IPS-20b (cell line): Measurements from ENCODE around the gene PRDM16.

Experiments
- H3K27ac ChIP-seq: one replicate; pipeline ENCODE4 v1.5.1; 2013; ENCODE audit warnings: low read length
- H3K27me3 ChIP-seq: 2 replicates; pipeline ENCODE4 v1.6.1; 2013; ENCODE audit warnings: mild to moderate bottlenecking, low read length, inconsistent platforms; ENCODE audit not compliant: insufficient read depth
- H3K36me3 ChIP-seq: 2 replicates; pipeline ENCODE4 v1.6.1; 2013; ENCODE audit warnings: low read depth, mild to moderate bottlenecking, inconsistent platforms, low read length, moderate library complexity; ENCODE audit not compliant: insufficient read depth
- H3K4me1 ChIP-seq: 2 replicates; pipeline ENCODE4 v1.6.1; 2013; ENCODE audit warnings: mild to moderate bottlenecking, control low read depth, inconsistent platforms, low read length, moderate library complexity; ENCODE audit not compliant: insufficient read depth
- H3K4me3 ChIP-seq: 2 replicates; pipeline ENCODE4 v1.5.1; 2013; ENCODE audit warnings: mild to moderate bottlenecking, low read length, inconsistent platforms
- H3K9ac ChIP-seq: 2 replicates; pipeline ENCODE4 v1.6.1; 2013; ENCODE audit warnings: low read depth, mild to moderate bottlenecking, inconsistent platforms, low read length, moderate library complexity
- H3K9me3 ChIP-seq: 2 replicates; pipeline ENCODE4 v1.6.1; 2013; ENCODE audit warnings: mild to moderate bottlenecking, low read depth, low read length, inconsistent platforms; ENCODE audit not compliant: insufficient read depth

PRDM16 gene

DNA sequence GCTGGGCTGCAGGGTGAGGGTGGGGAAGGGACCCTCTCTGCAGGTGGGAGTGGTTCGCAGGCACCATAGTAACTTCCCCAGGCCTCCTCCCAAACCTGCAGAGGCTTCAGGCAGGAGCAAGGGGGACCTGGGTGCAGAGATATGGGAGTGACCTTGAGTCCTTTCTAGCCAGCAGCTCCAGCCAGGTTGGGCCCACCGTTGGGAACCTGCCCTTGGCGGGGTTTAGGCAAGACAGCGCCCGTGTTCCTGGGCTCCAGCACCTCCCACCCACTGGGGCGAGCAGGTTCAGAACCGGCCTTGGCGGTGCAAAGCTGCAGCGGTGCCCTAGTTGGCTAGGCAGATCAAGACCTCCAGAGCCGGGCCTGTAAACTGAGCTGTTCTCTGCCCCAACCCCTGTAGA, 2.2 kb upstream of the PRDM16 start:
- no peak overlapping the region for H3K27ac ChIP-seq
- peaks cover 8% of the 10 kb centered on the region for H3K4me1 ChIP-seq
- H3K36me3 ChIP-seq, result no peaks in the 10 kb centered on the region
- H3K9ac ChIP-seq, result no peak overlapping the region
- H3K4me3 ChIP-seq, result no peak overlapping the region
- H3K27me3 ChIP-seq, result peaks cover 95% of the 10 kb centered on the region
- H3K9me3 ChIP-seq, result no peaks in the 10 kb centered on the region; the same call in 1 of the 2 replicates

DNA sequence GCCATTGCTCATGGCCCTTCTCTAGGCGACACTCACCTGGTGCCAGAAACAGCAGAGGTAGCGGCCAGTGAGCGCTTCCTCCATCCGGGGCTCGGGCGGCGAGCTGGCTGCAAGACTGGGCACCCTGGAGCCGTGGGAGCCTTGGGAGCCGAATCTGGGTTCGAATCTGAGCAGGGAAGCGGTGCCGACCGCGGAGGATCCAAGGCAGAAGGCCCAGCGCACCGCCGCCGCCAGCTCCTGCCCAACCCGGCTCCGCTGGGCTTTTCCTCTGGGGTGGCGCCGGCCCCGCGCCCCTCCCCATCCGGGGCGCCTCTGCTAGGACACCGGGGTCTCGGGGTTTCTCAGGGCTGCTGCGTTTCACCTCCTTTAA, 1.7 kb upstream of the PRDM16 start:
- Histone ChIP-seq H3K36me3 (no peaks in the 10 kb centered on the region), H3K4me1 (peaks cover 12% of the 10 kb centered on the region), H3K9me3 (no peaks in the 10 kb centered on the region; the same call in 1 of the 2 replicates), H3K27ac (no peak overlapping the region), H3K4me3 (no peak overlapping the region; the same call in 1 of the 2 replicates), H3K27me3 (peaks cover 95% of the 10 kb centered on the region), H3K9ac (no peak overlapping the region)

DNA sequence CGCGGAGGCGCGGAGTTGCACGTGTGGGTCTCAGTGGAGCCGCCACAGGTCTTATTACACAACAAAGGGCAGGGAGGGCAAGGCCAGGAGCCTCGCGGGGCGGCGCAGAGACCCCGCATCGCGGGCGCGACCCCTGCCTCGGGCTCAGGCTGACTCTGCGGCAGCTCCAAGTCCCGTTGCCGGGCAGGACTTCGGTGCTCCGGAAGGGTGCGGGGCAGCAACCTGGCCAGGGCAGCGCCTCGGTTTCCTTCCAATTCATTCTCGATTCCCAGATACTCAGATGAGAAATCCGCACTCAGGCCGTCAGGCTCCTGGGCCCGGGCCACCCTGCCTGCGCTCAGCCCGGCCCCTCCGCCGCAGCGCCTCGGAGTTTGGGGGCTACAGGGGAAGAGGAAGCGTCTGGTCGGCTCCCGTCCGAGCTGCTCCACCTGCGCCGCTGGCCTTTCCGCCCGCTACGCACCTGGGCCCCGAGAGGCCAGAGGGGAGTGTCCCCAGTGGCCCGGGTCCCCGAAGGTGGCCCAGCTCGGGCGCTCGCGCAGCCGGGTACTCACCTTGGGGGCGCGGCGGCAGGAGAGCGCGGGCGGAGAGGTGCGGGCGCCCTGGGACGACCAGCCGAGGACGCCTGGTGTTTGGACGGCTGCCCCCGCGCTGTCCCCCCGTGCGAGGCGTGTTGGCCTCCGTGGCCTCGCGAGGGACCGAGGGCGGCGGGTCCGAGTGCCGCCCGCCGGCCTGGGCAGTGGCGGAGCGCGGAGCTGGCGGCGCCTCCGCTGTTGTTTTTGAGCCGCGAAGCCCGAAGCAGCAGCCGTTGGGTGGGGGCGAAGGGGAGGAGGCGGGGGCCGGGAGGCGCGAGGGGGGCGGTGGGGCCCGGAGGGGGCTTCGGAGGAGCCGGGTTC, 1.1 kb upstream of the PRDM16 start:
- Histone ChIP-seq H3K9me3 (no peaks in the 10 kb centered on the region; the same call in 1 of the 2 replicates), H3K27me3 (peaks cover 95% of the 10 kb centered on the region), H3K36me3 (no peaks in the 10 kb centered on the region), H3K4me1 (peaks cover 9% of the 10 kb centered on the region; the same call in 1 of the 2 replicates), H3K27ac (no peak overlapping the region), H3K9ac (no peak overlapping the region), H3K4me3 (no peak overlapping the region; the same call in 1 of the 2 replicates)

DNA sequence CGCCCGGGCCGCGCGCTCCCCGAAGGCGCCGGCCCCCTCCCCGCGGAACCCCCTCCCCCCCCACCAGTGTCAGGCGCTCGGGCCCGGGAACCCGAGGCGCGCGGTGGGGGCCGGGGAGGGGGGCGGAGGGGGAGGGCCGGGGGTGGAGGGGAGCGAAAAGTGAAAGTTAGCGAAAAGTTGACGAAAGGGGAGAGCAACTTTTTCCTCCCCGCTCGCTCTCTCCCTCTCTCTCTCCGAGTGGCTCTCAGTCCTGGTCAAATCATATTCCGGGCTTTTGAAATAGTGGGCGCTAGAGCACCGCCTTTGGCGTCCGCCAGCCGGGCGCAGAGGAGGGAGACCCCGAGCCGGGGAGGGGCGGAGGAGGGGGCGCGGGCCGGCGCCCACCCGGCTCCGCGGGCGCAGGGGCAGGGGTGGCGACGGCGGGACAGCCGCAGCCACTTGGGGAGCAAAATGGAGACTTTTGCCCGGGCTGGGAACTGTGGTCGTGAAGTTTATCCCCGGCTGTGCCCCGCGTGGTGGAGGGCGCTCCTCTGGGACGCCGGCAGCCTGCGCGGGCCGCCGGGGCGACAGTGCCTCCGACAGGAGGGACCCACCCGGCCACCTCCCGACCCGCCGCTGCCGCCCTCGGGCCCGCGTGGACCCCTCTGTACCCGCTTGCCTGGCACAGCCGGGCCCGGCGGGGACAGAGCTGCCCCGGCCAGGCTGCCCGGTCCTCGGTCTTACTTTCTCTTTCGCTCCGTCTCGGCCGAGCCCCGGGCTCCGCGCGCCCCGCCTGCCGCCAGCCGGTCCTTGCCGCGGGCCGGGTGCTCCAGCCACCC, 697 bp downstream of the PRDM16 start:
- Histone ChIP-seq H3K27ac (no peak overlapping the region), H3K9ac (no peak overlapping the region), H3K9me3 (no peaks in the 10 kb centered on the region), H3K27me3 (peaks cover 95% of the 10 kb centered on the region), H3K4me1 (peaks cover 14% of the 10 kb centered on the region), H3K4me3 (peak overlapping the region; percentile 56; the same call in 1 of the 2 replicates), H3K36me3 (no peaks in the 10 kb centered on the region)

DNA sequence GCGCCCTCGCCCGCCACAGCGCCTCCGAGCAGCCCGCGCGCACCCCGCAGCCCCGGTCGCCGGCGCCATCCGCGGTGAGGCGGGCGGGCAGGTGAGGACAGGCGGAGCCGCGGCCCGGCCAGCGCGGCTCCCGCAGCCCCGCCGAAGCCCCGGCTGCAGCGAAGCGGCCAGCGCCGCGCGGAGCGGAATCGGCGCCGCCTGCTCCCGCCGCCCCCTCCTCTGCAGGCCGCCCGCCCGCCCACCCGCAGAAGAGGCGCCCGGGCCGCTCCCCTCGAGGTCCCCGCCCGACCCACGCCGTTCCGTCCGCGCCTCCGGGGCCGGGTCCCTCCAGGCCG, 1.3 kb downstream of the PRDM16 start:
- peaks cover 95% of the 10 kb centered on the region for H3K27me3 ChIP-seq
- H3K9ac ChIP-seq, result no peak overlapping the region
- H3K36me3 ChIP-seq, result no peaks in the 10 kb centered on the region
- peaks cover 14% of the 10 kb centered on the region for H3K4me1 ChIP-seq
- H3K27ac ChIP-seq, result no peak overlapping the region
- no peaks in the 10 kb centered on the region for H3K9me3 ChIP-seq
- no peak overlapping the region for H3K4me3 ChIP-seq

DNA sequence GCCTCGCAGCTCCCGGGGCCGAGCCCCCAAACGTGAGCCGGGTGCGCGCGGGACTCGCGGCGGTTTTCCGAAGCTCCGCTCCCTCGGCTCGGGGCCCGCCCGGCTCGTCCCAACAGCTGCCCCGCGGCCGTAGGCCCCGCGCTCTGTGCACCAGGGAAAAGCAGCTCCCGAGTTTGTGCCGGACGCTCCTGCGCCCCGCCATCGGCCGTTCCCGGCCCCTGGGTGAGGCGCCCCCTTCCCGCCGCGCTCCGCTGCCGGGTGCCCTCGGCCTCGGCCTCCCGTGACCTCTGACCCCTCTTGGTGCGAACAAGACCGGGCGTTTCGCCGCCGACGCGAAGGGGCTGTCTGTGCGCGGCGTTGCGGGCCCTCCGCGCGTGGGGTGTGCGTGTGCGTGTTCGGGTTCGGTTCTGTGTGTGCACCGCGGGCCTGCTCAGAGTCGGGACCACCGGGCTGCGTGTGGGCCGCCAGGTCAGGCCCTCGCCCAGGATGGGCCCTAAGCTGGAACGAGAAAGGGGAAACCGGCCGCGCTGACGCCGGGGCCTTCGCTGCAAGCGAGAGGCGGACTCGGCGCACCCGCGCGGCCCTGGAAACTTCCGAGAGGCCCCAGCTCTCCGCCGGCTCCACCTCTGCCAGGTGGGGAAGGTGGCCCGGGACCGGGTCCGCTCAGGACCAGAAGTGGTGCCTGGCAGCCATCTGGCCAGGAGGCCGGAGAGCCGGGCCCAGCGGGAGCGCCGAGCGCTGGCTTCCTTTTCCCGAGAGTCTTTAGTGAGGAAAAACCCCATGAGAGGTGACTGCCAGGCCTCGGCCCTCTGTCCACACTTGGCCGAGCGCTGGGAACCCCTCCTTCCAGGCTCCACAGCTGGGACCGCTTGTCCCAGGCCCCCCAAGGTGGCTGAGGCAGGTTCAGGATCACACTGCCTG, 1.9 kb downstream of the PRDM16 start:
- no peak overlapping the region for H3K27ac ChIP-seq
- no peaks in the 10 kb centered on the region for H3K9me3 ChIP-seq
- peaks cover 14% of the 10 kb centered on the region for H3K4me1 ChIP-seq
- H3K27me3 ChIP-seq, result peaks cover 95% of the 10 kb centered on the region
- H3K36me3 ChIP-seq, result no peaks in the 10 kb centered on the region
- no peak overlapping the region for H3K9ac ChIP-seq
- peak overlapping the region; percentile 40; the same call in 1 of the 2 replicates for H3K4me3 ChIP-seq

DNA sequence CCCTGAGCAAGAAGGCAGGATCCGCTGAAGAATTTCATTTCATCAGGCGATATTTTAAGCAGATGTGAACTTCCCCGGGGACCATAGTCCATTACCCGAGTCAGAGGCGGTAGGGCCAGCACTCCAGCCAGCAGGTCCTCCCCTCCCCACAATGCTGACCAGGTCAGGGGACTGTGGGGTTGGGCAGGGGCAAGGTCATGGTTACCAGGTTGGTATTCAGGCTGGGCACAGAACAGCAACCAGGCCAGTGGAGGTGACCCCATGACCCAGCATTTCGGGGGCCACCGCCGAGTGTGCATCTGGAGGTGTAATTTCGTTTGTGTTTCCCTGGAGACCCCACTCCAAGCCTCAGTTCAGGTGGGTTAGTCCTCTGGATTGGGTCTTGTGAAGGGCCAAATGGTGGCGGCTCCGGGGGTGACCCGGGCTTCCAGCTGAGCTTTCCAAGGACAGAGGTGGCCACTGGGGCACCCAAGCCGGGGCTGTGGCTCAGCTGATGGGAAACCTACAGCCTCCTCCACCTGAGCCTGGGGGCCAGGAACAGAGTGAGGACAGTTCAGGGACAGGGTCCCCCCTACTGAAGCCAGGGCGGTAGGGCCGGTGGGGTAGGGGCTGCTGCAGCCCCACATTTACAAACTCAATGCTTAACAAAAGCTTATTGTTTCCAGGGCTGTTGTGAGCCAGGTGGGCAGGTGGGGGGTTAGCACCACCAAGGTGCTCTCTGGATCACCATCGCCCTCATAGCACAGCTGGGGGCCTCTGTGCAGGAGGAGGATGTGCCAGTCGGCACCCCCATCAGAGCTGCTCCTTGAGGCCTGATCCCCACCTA, 2.8 kb downstream of the PRDM16 start:
- no peaks in the 10 kb centered on the region for H3K9me3 ChIP-seq
- H3K9ac ChIP-seq, result no peak overlapping the region
- H3K4me1 ChIP-seq, result peaks cover 14% of the 10 kb centered on the region
- no peak overlapping the region for H3K4me3 ChIP-seq
- peaks cover 95% of the 10 kb centered on the region for H3K27me3 ChIP-seq
- H3K27ac ChIP-seq, result no peak overlapping the region
- H3K36me3 ChIP-seq, result no peaks in the 10 kb centered on the region

DNA sequence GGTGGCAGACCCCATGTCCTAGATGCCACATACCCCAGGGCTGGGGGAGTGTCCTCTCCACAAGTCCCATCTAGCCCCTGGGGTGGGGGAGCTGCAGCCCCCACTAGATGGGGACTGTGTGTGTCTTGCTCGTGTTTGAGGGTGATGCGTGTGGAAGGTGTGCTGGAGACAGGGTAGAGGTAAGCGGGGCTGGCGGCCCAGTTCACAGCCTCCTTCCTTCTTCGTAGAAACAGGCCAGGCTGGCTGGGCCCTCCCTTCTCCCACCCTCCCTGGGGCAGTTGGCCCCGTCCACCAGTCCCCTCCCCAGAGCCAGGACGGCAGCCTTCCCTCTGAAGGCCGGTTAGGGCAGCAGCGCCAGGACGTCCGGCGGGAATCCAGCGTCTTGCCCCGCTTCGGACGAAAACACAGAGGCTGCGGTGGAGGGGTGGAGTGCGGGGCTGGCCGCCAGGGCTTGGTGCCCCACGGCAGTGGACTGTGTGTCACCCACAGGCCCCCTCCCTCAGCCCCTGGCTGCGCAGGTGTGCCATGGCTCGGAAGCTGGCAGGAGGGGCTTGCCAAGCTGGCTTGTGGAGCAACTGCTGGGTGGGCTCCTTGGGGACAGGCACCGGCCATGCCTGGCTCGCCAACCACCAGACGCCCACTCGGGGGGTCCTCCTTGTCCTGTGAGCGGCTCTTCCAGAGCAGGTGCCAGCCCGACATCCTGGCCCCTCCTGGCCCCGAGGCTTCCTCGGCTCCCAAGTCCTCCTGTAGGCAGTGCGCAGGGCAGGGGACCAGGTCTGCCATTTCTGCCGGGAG, 3.6 kb downstream of the PRDM16 start:
- Histone ChIP-seq H3K9ac (no peak overlapping the region), H3K36me3 (no peaks in the 10 kb centered on the region), H3K4me1 (peaks cover 14% of the 10 kb centered on the region), H3K27ac (no peak overlapping the region), H3K9me3 (no peaks in the 10 kb centered on the region), H3K27me3 (peaks cover 93% of the 10 kb centered on the region), H3K4me3 (no peak overlapping the region)

DNA sequence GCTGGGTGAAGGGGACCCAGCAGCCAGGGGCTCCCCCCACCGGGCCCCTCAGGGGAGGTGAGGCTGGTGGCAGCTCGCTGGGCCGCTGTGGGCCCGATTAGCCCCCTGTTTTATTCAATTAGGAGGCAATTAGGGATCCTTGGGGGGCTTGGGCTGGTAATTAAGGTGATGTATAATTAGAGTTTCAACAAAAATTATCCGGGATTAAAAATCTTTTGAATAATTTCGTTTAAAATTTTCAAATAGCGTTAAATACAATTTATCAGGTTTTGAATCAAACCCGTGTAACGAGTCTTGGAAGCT, 4.1 kb downstream of the PRDM16 start:
- H3K4me1 ChIP-seq, result peaks cover 14% of the 10 kb centered on the region
- H3K4me3 ChIP-seq, result no peak overlapping the region
- H3K9ac ChIP-seq, result no peak overlapping the region
- no peaks in the 10 kb centered on the region for H3K36me3 ChIP-seq
- peaks cover 88% of the 10 kb centered on the region for H3K27me3 ChIP-seq
- H3K9me3 ChIP-seq, result no peaks in the 10 kb centered on the region
- H3K27ac ChIP-seq, result no peak overlapping the region

DNA sequence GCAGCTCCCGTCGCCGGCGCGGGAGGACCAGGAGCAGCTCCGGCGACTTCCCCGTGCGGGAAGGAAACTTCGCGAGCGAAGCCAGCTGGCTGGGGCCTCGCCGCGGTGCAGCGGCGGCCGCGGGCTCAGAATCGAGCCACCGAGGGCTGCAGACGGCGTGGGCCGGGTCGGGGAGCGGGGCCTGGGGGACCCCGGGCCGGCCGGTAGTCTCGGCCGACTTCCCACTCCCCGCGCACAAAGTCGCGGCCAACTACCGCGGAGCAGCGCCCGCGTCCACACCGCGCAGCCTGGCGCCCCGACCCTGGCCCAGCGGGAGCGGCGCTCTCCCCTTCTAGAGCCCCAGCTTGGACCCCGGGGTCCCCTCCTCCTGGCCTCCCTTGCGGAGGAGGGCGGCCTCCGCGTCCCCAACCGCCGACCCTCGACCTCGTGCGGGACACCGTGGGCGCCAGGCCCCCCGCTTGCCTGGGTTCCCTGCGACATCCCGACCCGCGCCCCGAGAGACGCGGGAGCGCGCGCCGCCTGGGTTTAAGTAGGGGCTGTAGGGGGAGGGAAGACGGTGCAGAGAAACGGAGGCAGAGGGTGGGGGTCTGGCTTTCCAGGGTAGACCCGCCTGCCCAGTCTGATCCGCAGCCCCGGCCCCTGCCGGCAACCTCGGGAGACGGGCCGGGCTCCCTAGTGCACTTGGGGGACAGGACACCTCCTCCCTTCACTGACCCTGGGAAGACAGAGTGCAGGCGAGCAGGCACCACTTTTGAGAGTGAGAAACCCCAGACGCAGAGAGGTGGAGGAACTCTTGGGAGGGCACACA, 4.7 kb downstream of the PRDM16 start:
- H3K36me3 ChIP-seq, result no peaks in the 10 kb centered on the region
- H3K27me3 ChIP-seq, result peaks cover 82% of the 10 kb centered on the region
- no peaks in the 10 kb centered on the region for H3K9me3 ChIP-seq
- H3K4me1 ChIP-seq, result peaks cover 14% of the 10 kb centered on the region
- no peak overlapping the region for H3K9ac ChIP-seq
- H3K27ac ChIP-seq, result no peak overlapping the region
- H3K4me3 ChIP-seq, result peak overlapping the region; percentile 18; the same call in 1 of the 2 replicates
